ENCODE data around the gene ZKSCAN1.
"Not testable (repeated sequence)": the region's sequence is repeated elsewhere in the genome, so short reads cannot be mapped to it uniquely, and the experiment has no call there.

ZKSCAN1 gene

DNA sequence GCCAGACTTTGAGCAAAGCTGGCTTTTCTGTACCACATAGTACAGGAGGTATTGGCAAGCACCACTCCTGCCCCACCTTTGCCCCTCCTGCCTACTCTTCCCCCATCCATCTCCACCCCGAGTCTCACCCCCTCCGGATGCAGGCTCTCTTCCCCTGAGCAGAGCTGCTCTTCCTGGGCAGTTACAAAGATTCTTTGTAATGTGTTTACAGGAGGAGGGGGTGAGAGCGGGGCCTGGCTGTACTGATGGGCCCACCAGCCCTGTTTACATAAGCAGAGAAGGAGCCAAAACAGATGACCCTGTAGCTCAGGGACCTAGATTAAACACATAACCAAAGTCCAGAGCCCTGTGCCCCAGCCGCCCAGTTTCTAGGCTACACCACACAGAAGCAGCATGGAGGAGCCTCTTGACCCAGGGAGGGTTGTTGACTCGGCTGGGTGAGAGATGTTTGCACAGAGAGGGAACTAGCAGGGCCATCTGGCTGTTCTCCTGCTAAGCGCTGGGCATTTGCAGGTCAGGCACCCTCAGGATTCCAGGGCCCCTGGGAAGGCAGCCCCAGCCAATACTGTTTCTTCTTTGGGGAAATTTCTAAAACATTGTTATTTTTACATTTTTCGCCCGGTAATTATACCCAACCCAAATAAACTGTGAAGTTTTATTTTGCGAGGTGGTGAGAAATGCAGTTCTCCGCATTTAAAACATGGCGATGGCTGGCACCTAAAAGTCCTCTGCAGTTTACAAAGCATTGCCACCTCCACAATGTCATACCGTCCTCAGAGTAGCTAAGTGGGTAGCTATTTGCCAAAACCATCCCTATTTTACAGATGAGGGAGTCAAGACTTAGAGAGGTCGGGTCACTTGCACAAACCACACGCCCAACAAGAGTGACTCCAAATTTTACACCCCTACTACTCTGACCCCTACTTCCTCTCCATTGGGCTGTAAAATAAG, 11.4 kb upstream of the ZKSCAN1 start:
- no peak for DNase-seq

DNA sequence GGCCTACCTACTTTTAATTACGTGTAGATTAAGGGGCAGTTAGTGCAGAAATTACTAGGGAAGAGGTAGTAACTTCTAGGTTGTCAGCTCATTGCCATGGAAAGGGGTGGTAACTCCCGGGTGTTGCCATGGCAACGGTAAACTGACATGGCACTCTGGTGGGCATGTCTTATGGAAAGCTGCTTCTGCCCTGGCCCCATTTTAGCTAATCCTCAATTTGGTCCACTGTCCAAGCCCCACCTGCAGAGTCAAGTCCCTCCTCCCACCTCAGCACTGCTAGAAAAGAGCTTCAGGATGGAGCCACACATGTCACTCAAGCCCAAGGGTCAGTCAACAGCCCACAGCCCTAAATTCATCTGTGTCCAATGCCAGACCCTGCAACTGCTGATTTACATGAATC, 7.5 kb upstream of the ZKSCAN1 start:
- no peak for DNase-seq

DNA sequence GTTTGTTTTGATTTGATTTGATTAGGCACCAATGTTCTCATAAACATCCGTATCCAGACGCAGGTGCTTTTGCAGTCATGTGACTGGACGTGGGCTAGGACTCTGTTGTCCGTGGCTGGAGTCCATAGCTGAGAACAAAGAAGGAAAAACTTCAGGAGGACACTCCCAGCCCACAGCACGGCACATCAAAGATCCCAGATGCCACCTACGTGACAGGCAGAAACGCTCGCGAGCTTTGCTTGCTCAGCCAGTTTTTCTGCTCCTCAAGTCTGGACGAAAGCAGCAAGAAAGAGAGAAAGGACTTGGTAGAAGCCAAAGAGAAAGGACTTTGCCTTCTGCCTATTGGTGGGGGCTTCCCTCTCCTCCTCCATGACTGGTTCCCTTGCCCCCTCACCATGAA, 6.9 kb upstream of the ZKSCAN1 start:
- DNase-seq: no peak

DNA sequence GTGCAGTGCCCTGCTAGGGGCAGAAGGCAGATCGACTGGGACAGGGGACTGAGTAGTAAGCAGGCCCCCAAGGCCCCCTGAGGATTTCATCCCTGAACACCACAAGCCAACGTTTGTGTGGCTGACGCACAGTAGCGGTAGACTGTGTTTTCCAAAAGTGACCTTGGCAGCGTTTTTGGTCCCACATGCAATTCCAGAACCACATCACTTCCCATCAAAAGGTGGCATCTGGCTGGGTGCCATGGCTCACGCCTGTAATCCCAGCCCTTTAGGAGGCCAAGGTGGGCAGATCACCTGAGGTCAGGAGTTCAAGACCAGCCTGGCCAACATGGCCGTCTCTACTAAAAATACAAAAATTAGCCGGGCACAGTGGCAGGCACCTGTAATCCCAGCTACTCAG, 5.4 kb upstream of the ZKSCAN1 start:
- not testable (repeated sequence) for DNase-seq

DNA sequence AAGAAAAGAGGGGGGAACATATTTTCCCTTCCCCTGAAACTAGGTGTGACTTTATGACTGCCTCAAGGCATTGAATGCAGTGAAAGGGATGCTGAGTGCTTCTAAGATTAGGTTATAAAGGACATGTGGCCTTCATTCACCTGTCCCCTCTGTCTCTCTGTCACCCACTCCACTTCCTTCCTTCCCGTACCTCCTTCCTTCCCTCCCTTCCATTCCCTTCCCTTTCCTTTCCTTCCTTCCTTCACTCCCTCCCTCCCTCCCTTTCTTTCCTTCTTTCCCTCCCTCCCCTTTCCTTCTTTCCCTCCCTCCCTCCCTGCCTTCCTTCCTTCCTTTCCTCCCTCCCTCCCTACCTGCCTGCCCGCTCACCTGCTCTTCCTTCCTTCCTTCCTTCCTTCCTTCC, 4.5 kb upstream of the ZKSCAN1 start:
- no peak for DNase-seq

DNA sequence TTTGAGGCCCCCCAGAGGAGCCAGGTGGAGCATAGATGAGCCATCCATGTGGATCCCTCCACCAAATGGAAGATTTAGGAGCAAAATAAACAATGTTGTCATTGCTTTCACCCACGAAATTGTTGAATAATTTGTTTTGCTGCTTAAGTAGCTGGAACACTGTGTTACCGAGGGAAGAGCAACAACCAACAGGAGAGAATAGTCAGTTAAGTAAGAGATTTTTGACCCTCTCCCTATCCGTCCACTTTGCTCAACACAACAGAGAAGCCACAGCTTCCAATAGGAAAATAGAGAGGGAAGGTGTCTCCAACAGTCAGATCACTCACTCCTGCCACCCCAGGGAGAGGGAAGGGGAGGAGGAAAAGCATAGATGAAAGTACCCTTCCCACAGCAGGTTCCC, 3.9 kb upstream of the ZKSCAN1 start:
- no peak for DNase-seq

DNA sequence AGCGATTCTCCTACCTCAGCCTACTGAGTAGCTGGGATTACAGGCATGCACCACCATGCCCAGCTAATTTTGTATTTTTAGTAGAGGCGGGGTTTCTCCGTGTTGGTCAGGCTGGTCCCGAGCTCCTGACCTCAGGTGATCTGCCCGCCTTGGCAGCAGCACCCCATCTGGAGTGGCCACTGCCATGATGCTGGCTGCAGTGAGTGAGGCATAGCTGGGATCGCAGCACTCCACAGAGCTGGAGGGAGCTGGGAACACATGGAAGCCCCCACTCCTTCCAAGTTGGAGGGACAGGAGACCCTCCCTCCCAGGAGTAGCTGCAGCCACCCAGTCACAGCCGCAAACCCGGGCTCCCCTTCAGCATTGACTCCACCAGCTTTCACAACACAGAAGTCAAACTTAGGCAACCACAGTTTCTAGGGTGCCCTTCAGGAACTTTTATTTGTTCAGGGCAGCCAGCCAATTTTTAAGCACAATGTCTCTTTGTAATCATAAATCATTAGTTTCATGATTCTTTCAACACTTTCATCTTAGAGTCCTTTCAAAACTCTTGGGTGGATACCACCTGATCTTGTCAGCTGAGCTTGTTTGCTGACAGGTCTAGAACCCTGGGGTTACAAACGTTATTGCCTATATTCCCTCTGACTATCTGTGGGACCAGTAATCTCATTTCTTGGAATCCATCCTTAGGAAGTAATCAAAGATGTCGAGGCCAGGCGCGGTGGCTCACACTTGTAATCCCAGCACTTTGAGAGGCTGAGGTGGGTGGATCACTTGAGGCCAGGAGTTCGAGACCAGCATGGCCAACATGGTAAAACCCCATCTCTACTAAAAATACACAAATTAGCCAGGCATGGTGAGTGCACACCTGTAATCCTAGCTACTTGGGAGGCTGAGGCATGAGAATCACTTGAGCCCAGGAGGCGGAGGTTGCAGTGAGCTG, 2.7 kb upstream of the ZKSCAN1 start:
- not testable (repeated sequence) for DNase-seq

DNA sequence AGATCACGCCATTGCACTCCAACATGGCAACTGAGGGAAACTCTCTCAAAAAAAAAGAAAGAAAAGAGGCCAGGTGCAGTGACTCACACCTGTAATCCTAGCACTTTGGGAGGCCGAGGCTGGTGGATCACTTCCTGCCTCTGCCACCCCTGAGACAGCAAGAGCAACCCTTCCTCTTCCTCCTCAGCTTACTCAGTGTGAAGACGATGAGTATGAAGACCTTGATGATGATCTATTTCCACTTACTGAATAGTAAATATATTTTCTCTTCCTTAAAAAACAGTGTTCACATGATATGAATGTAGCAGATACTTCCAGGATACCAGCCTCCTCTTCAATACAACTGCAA, 2.1 kb upstream of the ZKSCAN1 start:
- no peak for DNase-seq

DNA sequence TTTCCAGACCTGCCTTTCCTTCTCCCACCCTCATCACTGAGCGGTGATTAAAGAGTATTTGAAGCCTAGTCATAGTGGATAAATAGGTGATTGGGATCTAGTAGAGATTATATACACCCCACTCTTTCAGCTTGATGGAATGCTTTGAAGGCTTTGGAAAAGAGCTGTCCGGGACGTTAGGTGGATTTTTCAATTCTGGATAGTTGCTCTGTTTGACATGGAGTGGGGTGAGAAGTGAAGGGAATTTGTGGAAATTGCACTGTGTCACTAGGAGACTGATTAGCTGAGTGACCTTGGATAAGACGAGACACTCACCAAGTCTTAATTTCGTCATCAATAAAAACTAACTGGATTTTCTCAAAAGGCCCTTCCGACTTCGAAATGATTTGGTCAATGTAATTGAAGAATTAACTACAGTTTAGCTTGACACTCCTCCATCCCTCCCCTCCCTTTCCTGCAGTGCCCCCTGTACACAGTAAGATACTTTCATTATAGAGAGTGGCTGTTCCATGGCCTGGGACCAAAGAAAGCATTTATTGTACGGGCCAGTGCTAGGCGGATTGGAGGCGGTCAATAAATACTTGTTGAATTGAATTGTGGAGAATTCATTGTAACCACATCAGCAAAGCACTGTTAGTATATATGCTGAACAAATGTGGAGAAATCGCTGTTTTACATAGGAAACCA, 962 bp downstream of the ZKSCAN1 start:
- no peak for DNase-seq

DNA sequence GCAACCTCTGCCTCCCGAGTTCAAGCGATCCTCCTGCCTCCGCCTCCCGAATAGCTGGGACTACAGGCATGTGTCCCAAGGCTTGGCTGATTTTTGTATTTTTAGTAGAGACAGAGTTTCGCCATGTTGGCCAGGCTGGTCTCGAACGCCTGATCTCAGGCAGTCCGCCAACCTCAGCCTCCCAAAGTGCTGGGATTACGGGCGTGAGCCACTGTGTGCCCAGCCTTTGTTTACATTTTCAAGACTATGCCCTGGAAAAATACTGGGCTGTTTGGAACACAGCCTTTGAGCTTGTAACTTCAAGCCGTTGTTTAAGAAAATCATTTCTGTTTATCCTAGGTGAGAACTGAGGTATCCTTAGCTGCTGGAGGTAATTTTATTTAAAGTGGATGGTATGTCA, 1.9 kb downstream of the ZKSCAN1 start:
- DNase-seq: no peak

DNA sequence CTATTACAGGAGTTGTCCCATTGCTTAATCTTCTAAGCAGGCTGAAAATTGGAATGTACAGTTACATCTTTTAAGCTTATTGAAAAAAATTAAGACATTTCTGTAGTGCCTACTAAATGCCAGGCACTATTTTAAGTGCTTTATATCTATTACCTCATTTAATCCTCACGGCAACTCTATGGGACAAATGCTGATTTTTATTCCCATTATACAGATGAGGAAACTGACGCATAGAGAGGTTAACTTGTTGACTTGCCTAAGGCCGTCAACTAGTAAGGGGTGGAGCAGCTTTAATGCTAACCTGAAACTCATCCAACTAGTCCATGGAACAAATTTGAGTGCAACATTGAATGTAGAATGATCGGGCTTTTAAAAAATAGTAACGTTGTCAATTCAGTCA, 2.5 kb downstream of the ZKSCAN1 start:
- DNase-seq: no peak

DNA sequence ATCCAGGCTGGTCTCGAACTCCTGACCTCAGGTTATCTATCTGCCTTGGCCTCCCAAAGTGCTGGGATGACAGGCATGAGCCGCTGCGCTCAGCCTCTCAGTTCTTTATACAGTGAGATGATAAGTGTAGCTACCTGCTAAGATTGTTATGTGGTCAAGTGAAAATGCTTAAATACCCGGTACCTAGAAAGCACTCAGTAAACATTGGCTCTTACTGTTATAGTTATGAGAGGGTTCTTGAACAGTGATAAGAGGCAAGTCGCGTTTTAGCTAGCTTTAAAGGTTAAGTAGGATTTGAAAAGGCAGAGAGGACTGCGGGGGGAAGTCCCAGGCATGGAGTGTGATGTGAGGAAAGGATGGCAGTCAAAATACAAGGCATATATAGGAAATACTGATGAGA, 4.5 kb downstream of the ZKSCAN1 start:
- DNase-seq: no peak

DNA sequence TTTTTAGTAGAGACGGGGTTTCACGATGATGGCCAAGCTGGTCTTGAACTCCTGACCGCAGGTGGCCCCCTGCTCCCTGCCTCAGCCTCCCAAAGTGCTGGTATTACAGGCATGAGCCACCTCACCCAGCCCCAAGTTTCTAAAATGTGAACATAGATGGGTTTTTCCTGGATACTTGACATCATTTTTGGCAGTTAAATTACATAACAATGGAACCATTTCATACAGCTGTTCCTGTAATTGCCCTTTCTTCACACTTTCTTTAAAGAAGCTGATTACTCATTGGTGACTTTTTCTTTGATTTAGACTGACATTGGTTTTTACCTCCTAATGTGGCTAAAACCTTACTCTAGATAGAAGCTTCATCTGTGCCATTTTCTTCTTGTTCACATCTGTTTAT, 5.9 kb downstream of the ZKSCAN1 start:
- DNase-seq: no peak

DNA sequence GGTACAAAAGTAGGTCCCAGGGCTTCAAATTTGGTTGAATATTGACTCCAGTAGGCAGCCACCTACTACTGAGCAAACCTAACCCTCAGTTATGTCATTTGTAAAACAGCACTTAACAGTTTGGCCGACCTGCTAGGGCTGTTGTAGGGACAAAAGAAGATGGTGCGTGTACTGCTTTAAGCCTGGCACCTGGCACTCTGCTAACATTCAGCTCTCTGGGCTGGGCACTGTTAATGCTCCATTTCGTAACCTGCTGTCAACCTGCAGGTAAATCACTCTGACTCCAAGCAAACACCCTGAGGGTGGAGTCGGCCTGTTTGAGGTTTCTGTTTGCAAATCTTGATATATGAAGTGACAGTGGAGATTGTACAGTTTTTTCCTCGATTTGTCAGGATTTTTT, 7.2 kb downstream of the ZKSCAN1 start:
- DNase-seq: no peak

DNA sequence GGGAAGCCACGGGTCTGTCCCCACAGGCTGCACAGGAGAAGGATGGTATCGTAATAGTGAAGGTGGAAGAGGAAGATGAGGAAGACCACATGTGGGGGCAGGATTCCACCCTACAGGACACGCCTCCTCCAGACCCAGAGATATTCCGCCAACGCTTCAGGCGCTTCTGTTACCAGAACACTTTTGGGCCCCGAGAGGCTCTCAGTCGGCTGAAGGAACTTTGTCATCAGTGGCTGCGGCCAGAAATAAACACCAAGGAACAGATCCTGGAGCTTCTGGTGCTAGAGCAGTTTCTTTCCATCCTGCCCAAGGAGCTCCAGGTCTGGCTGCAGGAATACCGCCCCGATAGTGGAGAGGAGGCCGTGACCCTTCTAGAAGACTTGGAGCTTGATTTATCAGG, 8.1 kb downstream of the ZKSCAN1 start:
- DNase-seq: no peak

DNA sequence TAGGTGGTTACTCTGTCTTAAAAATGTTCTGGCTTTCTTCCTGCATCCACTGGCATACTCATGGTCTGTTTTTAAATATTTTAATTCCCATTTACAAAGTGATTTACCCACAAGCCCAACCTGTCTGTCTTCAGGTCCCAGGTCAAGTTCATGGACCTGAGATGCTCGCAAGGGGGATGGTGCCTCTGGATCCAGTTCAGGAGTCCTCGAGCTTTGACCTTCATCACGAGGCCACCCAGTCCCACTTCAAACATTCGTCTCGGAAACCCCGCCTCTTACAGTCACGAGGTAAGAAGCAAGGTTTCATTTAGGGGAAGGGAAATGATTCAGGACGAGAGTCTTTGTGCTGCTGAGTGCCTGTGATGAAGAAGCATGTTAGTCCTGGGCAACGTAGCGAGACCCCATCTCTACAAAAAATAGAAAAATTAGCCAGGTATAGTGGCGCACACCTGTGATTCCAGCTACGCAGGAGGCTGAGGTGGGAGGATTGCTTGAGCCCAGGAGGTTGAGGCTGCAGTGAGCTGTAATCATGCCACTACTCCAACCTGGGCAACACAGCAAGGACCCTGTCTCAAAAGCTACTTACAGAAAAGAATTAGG, 8.7 kb downstream of the ZKSCAN1 start:
- DNase-seq: no peak

DNA sequence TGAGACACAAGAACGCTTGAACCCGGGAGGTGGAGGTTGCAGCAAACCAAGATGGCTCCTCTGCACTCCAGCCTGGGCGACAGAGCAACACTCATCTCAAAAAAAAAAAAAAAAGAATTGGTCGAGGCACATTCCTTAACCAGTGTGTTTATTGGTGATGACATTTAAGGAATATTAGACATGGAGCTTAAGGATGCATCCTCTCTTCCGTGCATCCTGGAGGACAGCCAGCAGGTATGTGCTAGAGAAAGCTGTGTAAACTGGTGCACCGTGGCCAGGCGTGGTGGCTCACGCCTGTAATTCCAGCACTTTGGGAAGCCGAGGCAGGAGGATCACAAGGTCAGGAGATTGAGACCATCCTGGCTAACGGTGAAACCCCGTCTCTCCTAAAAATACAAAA, 11.8 kb downstream of the ZKSCAN1 start:
- no peak for DNase-seq

DNA sequence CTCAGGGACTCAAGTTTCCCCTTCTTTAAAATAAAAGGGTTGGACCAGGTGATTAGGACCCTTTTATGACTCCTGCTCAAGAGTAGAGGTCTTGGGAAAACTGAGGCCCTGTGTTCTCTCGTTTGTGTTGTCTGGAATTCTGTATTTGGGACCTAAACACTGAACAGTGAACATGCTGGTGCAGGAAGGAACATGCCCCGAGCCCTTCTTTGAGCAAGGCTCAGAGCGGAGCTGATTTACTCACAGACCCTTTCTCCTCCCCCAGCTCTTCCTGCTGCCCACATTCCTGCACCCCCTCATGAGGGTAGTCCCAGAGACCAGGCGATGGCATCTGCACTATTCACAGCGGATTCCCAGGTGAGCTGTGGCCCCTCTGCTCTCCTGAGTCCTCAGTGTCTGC, 14.2 kb downstream of the ZKSCAN1 start:
- no peak for DNase-seq

DNA sequence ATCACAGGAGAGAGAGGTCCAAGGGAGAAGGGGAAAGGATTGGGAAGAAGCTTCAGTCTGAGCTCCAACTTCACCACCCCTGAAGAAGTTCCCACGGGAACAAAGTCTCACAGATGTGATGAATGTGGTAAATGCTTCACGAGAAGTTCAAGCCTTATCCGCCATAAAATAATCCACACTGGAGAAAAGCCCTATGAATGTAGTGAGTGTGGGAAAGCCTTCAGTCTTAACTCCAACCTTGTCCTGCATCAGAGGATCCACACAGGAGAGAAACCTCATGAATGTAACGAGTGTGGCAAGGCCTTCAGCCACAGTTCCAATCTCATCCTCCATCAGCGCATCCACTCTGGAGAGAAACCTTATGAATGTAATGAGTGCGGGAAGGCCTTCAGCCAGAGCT, 18.1 kb downstream of the ZKSCAN1 start:
- no peak for DNase-seq

DNA sequence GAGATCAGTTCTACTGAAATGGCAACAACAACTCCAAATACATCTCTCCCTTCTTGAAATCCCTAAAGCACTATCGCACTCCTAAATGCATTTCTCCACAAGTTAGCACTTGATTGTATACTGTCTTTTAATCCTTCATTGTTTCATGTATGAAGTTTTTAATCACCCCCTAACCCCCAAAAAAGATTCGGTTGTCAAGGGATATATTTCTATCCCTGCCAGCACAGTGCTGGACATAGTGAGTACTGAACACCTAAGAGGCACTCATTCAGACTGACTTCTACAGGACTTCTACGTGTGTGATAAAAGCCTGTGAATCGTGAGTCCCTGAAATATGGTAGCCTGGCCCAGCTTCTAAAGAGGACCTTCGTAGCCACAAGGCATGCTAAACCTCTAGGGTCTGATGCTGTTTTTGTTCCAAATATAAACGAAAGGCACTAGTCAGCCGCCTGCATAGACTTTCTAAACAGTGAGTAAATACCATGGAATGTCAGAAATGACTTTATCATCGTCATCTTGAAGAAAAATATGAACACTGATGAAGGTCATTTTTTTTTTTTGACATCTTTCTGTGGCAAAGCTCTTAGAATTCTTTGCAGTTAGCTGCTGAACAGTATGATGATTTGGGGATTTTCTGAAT, 19.6 kb downstream of the ZKSCAN1 start:
- DNase-seq: no peak

DNA sequence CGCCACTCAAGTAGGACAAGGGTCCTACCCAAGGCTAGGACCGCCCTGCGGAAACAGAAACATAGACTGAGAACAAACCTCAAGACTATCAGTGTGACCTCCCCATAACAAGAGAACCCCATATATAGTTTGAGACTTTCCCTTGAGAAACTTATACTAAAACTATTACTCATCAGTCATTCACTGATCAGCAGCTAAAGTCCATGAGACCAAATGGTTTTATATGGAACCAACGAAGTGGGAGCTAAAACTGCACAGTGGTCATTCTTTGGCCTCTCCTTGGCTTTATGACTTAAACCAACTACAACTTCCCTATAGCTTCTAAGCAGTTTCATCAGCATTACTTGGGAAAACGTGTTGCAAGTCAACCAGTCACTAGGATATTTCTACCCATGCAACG, 20.5 kb downstream of the ZKSCAN1 start:
- no peak for DNase-seq

DNA sequence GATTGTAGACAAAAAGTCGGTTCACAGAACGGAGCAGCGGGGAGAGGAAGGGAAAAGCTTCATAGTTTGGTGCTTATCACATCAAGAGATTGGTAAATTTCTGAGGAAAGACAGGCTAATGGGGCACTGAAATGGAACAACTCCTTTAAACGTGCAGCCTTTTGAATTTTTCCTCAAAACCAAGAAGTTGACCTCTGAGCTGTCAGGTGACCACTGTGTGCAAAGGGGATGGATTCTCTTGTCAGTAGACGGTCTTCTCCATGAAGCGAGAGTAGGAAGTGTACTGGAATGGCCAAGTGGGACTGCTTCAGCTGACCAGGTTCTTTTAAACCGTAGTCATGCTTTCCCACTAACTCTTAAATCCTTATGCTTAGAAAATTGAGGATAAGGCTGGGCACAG, 22.9 kb downstream of the ZKSCAN1 start:
- DNase-seq: no peak

DNA sequence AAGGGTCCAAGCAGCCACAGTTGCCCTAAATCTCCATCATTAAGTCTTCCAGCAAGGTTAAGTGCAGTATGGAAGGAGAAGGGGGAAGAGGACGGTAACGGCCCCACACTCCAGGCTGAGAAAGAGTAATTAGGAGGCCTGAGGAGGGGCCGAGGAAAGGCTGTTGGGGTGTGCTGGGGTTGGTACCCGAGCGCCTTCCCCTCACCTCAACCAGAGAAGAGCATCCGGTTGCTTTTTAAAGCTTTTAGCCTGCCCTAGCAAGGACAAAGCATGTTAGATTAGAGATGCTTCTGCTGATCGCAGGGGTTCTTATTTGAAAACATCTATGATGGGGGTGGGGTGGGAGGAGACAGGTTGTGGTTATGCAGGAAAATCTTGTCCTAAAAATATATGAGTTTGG, 25.2 kb downstream of the ZKSCAN1 start:
- DNase-seq: no peak

All from NCI-H1105 (cell line).